Measurements from ENCODE around the gene PODXL.

Gene PODXL

GRCh38 chr7:131586259-131586658, 29.8 kb upstream of the PODXL start:
- H2AFZ ChIP-seq (ENCODE audit: low read depth, low read length, severe bottlenecking): no peak overlapping the region
- H3K4me3 ChIP-seq (ENCODE audit: insufficient read depth, low read length, poor library complexity, severe bottlenecking): no peak overlapping the region
- H3K36me3 ChIP-seq (ENCODE audit: low read length): no peaks in the 10 kb centered on the region
- H4K20me1 ChIP-seq (ENCODE audit: low read depth, low read length): no peaks in the 10 kb centered on the region
- H3K9me2 ChIP-seq (replicated peaks; ENCODE audit: insufficient read depth, low read length): no peaks in the 10 kb centered on the region
- no peak overlapping the region for H3K27ac ChIP-seq (ENCODE audit: low read depth, low read length)
- H3K4me2 ChIP-seq (ENCODE audit: low read depth, low read length, poor library complexity, severe bottlenecking): no peak overlapping the region
- H3K27me3 ChIP-seq (ENCODE audit: low read length): no peaks in the 10 kb centered on the region
- H3K9ac ChIP-seq (ENCODE audit: low read length): no peak overlapping the region
- no peak for TF ChIP-seq EZH2phosphoT487 (conservative IDR thresholded peaks at IDR 0.05; ENCODE audit: low read length)
- TF ChIP-seq CTCF (IDR thresholded peaks at IDR 0.05; ENCODE audit: insufficient read depth, low read length, poor library complexity, severe bottlenecking): no peak
- no peaks in the 10 kb centered on the region for H3K79me2 ChIP-seq (ENCODE audit: insufficient read depth, low read length)
- no peaks in the 10 kb centered on the region for H3F3A ChIP-seq (ENCODE audit: insufficient read depth)
- no peaks in the 10 kb centered on the region for H3K9me3 ChIP-seq (ENCODE audit: insufficient read depth, low read length)

GRCh38 chr7:131583430-131583829, 27.0 kb upstream of the PODXL start:
- Histone ChIP-seq H3K9ac (ENCODE audit: low read length) (no peak overlapping the region), H3K79me2 (ENCODE audit: insufficient read depth, low read length) (no peaks in the 10 kb centered on the region), H3K4me2 (ENCODE audit: low read depth, low read length, poor library complexity, severe bottlenecking) (no peak overlapping the region), H3K9me3 (ENCODE audit: insufficient read depth, low read length) (no peaks in the 10 kb centered on the region), H3K27ac (ENCODE audit: low read depth, low read length) (no peak overlapping the region), H3F3A (ENCODE audit: insufficient read depth) (no peaks in the 10 kb centered on the region), H4K20me1 (ENCODE audit: low read depth, low read length) (no peaks in the 10 kb centered on the region), H3K4me3 (ENCODE audit: insufficient read depth, low read length, poor library complexity, severe bottlenecking) (no peak overlapping the region), H3K36me3 (ENCODE audit: low read length) (no peaks in the 10 kb centered on the region), H2AFZ (ENCODE audit: low read depth, low read length, severe bottlenecking) (no peak overlapping the region), H3K27me3 (ENCODE audit: low read length) (no peaks in the 10 kb centered on the region), H3K9me2 (replicated peaks; ENCODE audit: insufficient read depth, low read length) (no peaks in the 10 kb centered on the region)
- TF ChIP-seq EZH2phosphoT487 (conservative IDR thresholded peaks at IDR 0.05; ENCODE audit: low read length) (no peak), CTCF (IDR thresholded peaks at IDR 0.05; ENCODE audit: insufficient read depth, low read length, poor library complexity, severe bottlenecking) (no peak)

- Histone ChIP-seq H3K9me2 (replicated peaks; ENCODE audit: insufficient read depth, low read length) (no peaks in the 10 kb centered on the region), H3K27ac (ENCODE audit: low read depth, low read length) (no peak overlapping the region), H3K79me2 (ENCODE audit: insufficient read depth, low read length) (no peaks in the 10 kb centered on the region), H3K9ac (ENCODE audit: low read length) (no peak overlapping the region), H3K27me3 (ENCODE audit: low read length) (no peaks in the 10 kb centered on the region), H2AFZ (ENCODE audit: low read depth, low read length, severe bottlenecking) (no peak overlapping the region), H3F3A (ENCODE audit: insufficient read depth) (no peaks in the 10 kb centered on the region), H3K4me2 (ENCODE audit: low read depth, low read length, poor library complexity, severe bottlenecking) (no peak overlapping the region), H3K36me3 (ENCODE audit: low read length) (no peaks in the 10 kb centered on the region), H3K4me3 (ENCODE audit: insufficient read depth, low read length, poor library complexity, severe bottlenecking) (no peak overlapping the region), H4K20me1 (ENCODE audit: low read depth, low read length) (no peaks in the 10 kb centered on the region), H3K9me3 (ENCODE audit: insufficient read depth, low read length) (no peaks in the 10 kb centered on the region)
- TF ChIP-seq EZH2phosphoT487 (conservative IDR thresholded peaks at IDR 0.05; ENCODE audit: low read length) (no peak), CTCF (IDR thresholded peaks at IDR 0.05; ENCODE audit: insufficient read depth, low read length, poor library complexity, severe bottlenecking) (no peak)
These were observed 25.0 kb upstream of the PODXL start for GRCh38 chr7:131581241-131582051.

All from SU-DHL-6 (cell line).